Breast epithelium (tissue), 4 donors: ENCODE measurements around the gene CRTC1. TPM values are rescaled to one million over a fixed set of nuclear protein-coding genes. Genes with fewer than 3 reads are reported as not detected.

Source experiments
- DNase-seq, 2 donors: peaks; one replicate each; pipeline ENCODE4 v3.0.0-alpha.2; 2019; ENCODE audit warnings: low spot score in 2 of 2
- H3K27ac ChIP-seq, 2 donors: fragments of 200-600 bp; sonication (generic) in 1 of 2; one replicate each; pipeline ENCODE4 v1.5.1; 2016 to 2019; ENCODE audit warnings: mild to moderate bottlenecking in 1 of 2
- H3K27me3 ChIP-seq, 2 donors: fragments of 200-600 bp; sonication (generic) in 1 of 2; one replicate each; pipeline versions ENCODE4 v1.5.1 to v1.6.0; 2017 to 2019; ENCODE audit warnings: control low read depth in 1 of 2, mild to moderate bottlenecking in 1 of 2
- H3K36me3 ChIP-seq: fragments of 200-600 bp; one replicate; pipeline ENCODE4 v1.5.1; 2019
- H3K4me1 ChIP-seq, 2 donors: fragments of 200-600 bp; sonication (generic); one replicate each; pipeline ENCODE4 v1.5.1; 2016 to 2019; ENCODE audit warnings: control low read depth in 1 of 2
- H3K4me3 ChIP-seq, 3 donors: fragments of 200-600 bp; sonication (generic); 1 replicate in 2 of 3; 2 replicates in 1 of 3; pipeline ENCODE4 v1.5.1; 2016 to 2019; ENCODE audit warnings: mild to moderate bottlenecking in 3 of 3, moderate library complexity in 2 of 3
- H3K9me3 ChIP-seq, 2 donors: fragments of 200-600 bp; sonication (generic) in 1 of 2; one replicate each; pipeline ENCODE4 v1.5.1; 2016 to 2019; ENCODE audit warnings: control low read depth in 1 of 2
- CTCF ChIP-seq, 3 donors: fragments of 450-650 bp; IDR thresholded peaks; one replicate each; pipeline ENCODE4 v1.5.1; 2016 to 2017; ENCODE audit warnings: antibody characterized with exemption in 3 of 3, mild to moderate bottlenecking in 3 of 3, moderate library complexity in 3 of 3
- POLR2A ChIP-seq: fragments of 450-650 bp; IDR thresholded peaks from one replicate; pipeline ENCODE4 v1.6.1; 2016; ENCODE audit warnings: antibody characterized with exemption, mild to moderate bottlenecking, moderate library complexity
- POLR2AphosphoS5 ChIP-seq, 3 donors: sonication (generic); formaldehyde crosslinking; IDR thresholded peaks; one replicate each; pipeline ENCODE4 v1.6.1; 2017; ENCODE audit warnings: antibody characterized with exemption in 3 of 3
- intact Hi-C: fragments of 100-400 bp; cut with DNase I; formaldehyde crosslinking; loops from one replicate; pipeline ENCODE4 v1.15.1; 2023; ENCODE audit warnings: low total_unique reads
- total RNA-seq, 3 donors: library from RNA; depleted of rRNA; stranded (reverse); fragments of >200 nt; gene quantifications; one replicate each; pipeline ENCODE4 v1.1.0, GENCODE V29; 2016

Gene CRTC1
- total RNA-seq, 3 donors from 2014 or later: 4.8 to 6.1 (median 5.9) TPM

GRCh38 chr19:18649371-18650020 is 34.0 kb upstream of the CRTC1 start:
- TF ChIP-seq POLR2AphosphoS5 (IDR thresholded peaks at IDR 0.05): no peak
- no peak for TF ChIP-seq CTCF (IDR thresholded peaks at IDR 0.05)
- no peak for TF ChIP-seq POLR2A
- intact Hi-C loops: no loop called here
- peak overlapping the region; percentile 19 to 57 (median 25) for H3K4me3 ChIP-seq
- H3K9me3 ChIP-seq: no peaks in the 10 kb centered on the region
- no peaks in the 10 kb centered on the region for H3K4me1 ChIP-seq
- H3K27ac ChIP-seq: peak overlapping the region; percentile 67 to 93
- no peaks in the 10 kb centered on the region for H3K36me3 ChIP-seq
- DNase-seq: no peak
- no peaks in the 10 kb centered on the region for H3K27me3 ChIP-seq

- Histone ChIP-seq H3K4me3 (peak overlapping the region; percentile 19 to 57 (median 25)), H3K27me3 (no peaks in the 10 kb centered on the region), H3K9me3 (no peaks in the 10 kb centered on the region), H3K36me3 (no peaks in the 10 kb centered on the region), H3K4me1 (no peaks in the 10 kb centered on the region), H3K27ac (peak overlapping the region; percentile 67 to 93)
- intact Hi-C loops: no loop called here
- DNase-seq: no peak
- no peak for TF ChIP-seq POLR2A
- no peak for TF ChIP-seq CTCF (IDR thresholded peaks at IDR 0.05)
- TF ChIP-seq POLR2AphosphoS5 (IDR thresholded peaks at IDR 0.05): no peak
These were observed 33.5 kb upstream of the CRTC1 start for GRCh38 chr19:18650021-18650390.

GRCh38 chr19:18650468-18651041 is 32.9 kb upstream of the CRTC1 start:
- no peaks in the 10 kb centered on the region for H3K9me3 ChIP-seq
- peak overlapping the region; percentile 67 to 93 for H3K27ac ChIP-seq
- intact Hi-C loops: no loop called here
- DNase-seq: no peak
- H3K4me3 ChIP-seq: peak overlapping the region in 2 of 3 donors; percentile 25 to 57
- TF ChIP-seq POLR2AphosphoS5 (IDR thresholded peaks at IDR 0.05): peak; percentile 29 to 73 (median 30)
- no peak for TF ChIP-seq CTCF (IDR thresholded peaks at IDR 0.05)
- no peaks in the 10 kb centered on the region for H3K36me3 ChIP-seq
- no peaks in the 10 kb centered on the region for H3K4me1 ChIP-seq
- no peaks in the 10 kb centered on the region for H3K27me3 ChIP-seq

- H3K4me1 ChIP-seq: no peaks in the 10 kb centered on the region
These were observed 32.2 kb upstream of the CRTC1 start for GRCh38 chr19:18651300-18651699.

More at GRCh38 chr19:18651300-18651699, 32.2 kb upstream of the CRTC1 start:
- Histone ChIP-seq H3K36me3 (no peaks in the 10 kb centered on the region), H3K27ac (peak overlapping the region; percentile 67 to 93), H3K9me3 (no peaks in the 10 kb centered on the region), H3K27me3 (no peaks in the 10 kb centered on the region), H3K4me3 (peak overlapping the region in 1 of 3 donors; percentile 28)
- TF ChIP-seq POLR2AphosphoS5 (IDR thresholded peaks at IDR 0.05): no peak
- no peak for TF ChIP-seq CTCF (IDR thresholded peaks at IDR 0.05)
- TF ChIP-seq POLR2A: no peak
- no peak for DNase-seq
- intact Hi-C loops: no loop called here
